IMR-90 (cell line): ENCODE results near the gene TUBA3D.

Experiments used
- CHD1 ChIP-seq: IDR thresholded peaks from 2 replicates; pipeline ENCODE4 v1.6.1; 2012; ENCODE audit warnings: low read depth, low read length, improper control_type of control experiment
- CTCF ChIP-seq: conservative IDR thresholded peaks from 2 replicates; pipeline ENCODE4 v1.5.1; 2012; ENCODE audit warnings: mild to moderate bottlenecking, low read depth, low read length, improper control_type of control experiment
- POLR2A ChIP-seq: IDR thresholded peaks from 2 replicates; pipeline ENCODE4 v1.6.1; 2012; ENCODE audit warnings: mild to moderate bottlenecking, low read depth, low read length
- RAD21 ChIP-seq: IDR thresholded peaks from 2 replicates; pipeline ENCODE4 v1.6.1; 2012; ENCODE audit warnings: low read length, improper control_type of control experiment
- USF2 ChIP-seq: fragments of 150-350 bp; IDR thresholded peaks from 2 replicates; pipeline ENCODE4 v1.6.1; 2017; ENCODE audit warnings: mild to moderate bottlenecking, antibody characterized with exemption, low read length, low read depth

GRCh38 chr2:131445896-131446295, 30.0 kb upstream of the TUBA3D start:
- TF ChIP-seq CTCF (no peak), POLR2A (no peak), RAD21 (no peak), CHD1 (no peak), USF2 (no peak)
